Memory B cell (primary cell): Measurements from ENCODE around the gene STK11.

Experiments
- ATAC-seq: fragments of 150-1000 bp; cut with Tn5 transposase; 2 replicates; pipeline ENCODE4 v1.10.0; 2021; ENCODE audit warnings: low read depth, mild to moderate bottlenecking, moderate library complexity
- DNase-seq, 2 donors: peaks; one replicate each; pipeline ENCODE4 v3.0.0; 2022; ENCODE audit warnings: low spot score in 2 of 2
- H3K27ac Mint-ChIP-seq: one replicate; pipeline ENCODE4 v1.8.0; 2022; ENCODE audit warnings: mild to moderate bottlenecking, moderate library complexity, mixed read lengths
- H3K27me3 Mint-ChIP-seq: one replicate; pipeline ENCODE4 v1.8.0; 2022; ENCODE audit warnings: mixed read lengths
- H3K36me3 Mint-ChIP-seq: one replicate; pipeline ENCODE4 v1.8.0; 2022; ENCODE audit warnings: mild to moderate bottlenecking, mixed read lengths
- H3K4me1 Mint-ChIP-seq: one replicate; pipeline ENCODE4 v1.8.0; 2022; ENCODE audit warnings: mixed read lengths
- H3K4me3 Mint-ChIP-seq: one replicate; pipeline ENCODE4 v1.8.0; 2022; ENCODE audit warnings: mild to moderate bottlenecking, moderate library complexity, mixed read lengths
- H3K9me3 Mint-ChIP-seq: one replicate; pipeline ENCODE4 v1.8.0; 2022; ENCODE audit warnings: mixed read lengths

The STK11 gene

DNA sequence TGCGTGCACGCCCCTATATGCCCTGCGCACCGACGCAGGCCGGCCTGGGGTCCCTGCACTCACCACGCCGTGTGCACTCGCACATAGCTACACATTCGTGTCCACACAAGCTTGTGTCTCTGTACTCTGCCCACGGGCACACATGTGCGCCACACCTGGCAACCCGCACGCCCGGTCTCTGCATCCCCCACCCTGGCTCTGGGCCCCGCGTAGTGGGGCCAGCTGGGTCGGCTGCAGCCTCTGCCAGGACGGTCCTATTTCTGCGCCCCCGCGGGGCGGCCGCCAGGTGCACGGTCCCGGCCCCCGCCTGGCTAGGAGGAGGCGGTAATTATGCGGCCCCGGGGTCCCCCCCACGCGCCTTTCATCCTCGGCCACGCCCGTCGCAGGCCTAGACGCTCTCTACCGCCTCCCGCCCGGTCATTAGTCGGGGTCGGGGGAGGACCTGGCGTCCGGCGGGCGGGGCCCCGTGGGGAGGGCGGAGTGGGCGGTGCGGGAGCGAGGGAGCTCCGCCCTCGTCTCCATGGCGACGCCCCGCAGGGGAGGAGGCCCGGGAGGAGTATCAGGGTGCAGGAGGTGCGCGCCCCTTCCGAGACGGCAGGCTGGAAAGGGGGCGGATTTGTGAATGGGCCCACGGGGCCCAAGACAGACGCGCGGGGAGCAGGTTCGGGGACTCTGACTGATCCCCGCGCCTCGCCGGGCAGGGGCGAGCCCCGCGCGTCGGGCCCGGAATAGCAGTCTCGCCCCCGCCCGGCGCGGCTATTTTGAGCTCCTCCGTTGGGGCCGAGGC, 60.7 kb downstream of the STK11 start:
- Mint-ChIP-seq H3K36me3 (peaks cover 16% of the 10 kb centered on the region), H3K27ac (peak overlapping the region; percentile 99), H3K4me3 (peak overlapping the region; percentile 80), H3K9me3 (no peaks in the 10 kb centered on the region), H3K4me1 (peaks cover 64% of the 10 kb centered on the region), H3K27me3 (no peaks in the 10 kb centered on the region)
- ATAC-seq (peak; percentile 38), DNase-seq (peak; percentile 93)

DNA sequence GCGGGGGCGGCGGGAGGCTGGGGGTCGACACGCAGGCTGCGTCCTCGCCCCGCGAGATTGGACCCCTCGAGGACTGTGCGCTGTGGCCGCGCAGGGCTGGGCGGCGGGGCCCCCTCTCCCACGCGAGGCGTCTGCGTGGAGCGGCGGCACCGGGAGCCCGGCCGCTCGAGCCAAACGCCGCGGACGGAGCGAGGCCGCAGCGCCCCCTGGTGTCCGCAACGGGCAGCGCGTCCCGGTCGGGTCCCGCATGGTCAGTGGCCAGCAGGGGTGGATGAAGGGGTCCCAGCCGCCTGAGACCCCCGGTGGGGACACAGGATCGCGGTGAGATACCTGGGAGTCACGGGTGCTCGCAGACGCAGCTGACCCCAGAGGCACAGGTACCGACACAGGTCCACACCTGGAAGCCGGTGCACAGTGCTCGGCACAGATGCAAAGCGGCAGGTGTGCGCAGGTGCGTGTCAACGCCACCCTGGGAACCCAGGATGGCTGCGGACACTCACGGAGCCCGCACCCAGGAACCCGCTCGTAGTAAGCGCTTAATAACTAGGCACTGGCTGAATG, 61.4 kb downstream of the STK11 start:
- Mint-ChIP-seq H3K4me3 (peak overlapping the region; percentile 80), H3K27ac (peak overlapping the region; percentile 99), H3K4me1 (peaks cover 61% of the 10 kb centered on the region), H3K9me3 (no peaks in the 10 kb centered on the region), H3K36me3 (peaks cover 22% of the 10 kb centered on the region), H3K27me3 (no peaks in the 10 kb centered on the region)
- DNase-seq: peak; percentile 86 to 96
- ATAC-seq: peak; percentile 7

DNA sequence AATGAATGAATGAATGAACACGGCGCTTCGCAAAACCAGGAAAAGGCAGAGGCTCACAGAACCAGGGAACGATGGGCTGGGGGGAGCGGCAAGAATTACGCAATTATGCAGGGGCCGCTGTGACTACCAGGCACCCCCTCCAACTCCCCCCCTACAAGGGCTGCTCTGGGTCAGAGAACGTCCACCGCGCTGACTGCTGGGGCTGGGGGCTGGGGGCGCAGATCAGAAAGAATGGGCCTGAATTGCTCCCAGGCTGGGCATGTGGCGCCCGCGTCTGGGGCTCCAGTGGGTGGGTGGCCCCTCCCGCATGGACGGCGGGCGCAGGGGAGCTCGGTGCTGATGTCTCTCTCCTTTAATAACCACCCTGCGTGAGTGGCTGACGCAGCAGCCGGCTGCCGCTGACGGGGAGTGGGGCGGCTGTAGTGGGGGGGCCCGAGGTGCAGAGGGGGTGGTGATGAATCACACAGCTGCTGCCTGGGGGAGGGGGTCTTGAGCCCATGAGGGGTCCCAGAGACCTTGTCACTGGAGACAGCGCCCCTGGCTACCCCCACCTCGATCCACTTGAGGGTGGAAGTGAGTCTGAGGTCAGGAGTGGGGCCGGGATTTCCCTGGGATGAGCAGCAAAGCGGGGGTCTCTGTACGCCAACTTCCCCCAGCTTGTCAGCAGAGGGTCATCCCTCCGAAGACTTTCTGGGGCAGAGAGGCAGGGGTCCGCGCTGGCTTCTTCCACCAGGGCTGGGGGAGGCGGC, 62.1 kb downstream of the STK11 start:
- no peaks in the 10 kb centered on the region for H3K27me3 Mint-ChIP-seq
- DNase-seq (no peak), ATAC-seq (no peak)
- peak overlapping the region; percentile 61 for H3K4me3 Mint-ChIP-seq
- H3K4me1 Mint-ChIP-seq: peaks cover 61% of the 10 kb centered on the region
- peak overlapping the region; percentile 98 for H3K27ac Mint-ChIP-seq
- no peaks in the 10 kb centered on the region for H3K9me3 Mint-ChIP-seq
- peaks cover 22% of the 10 kb centered on the region for H3K36me3 Mint-ChIP-seq

DNA sequence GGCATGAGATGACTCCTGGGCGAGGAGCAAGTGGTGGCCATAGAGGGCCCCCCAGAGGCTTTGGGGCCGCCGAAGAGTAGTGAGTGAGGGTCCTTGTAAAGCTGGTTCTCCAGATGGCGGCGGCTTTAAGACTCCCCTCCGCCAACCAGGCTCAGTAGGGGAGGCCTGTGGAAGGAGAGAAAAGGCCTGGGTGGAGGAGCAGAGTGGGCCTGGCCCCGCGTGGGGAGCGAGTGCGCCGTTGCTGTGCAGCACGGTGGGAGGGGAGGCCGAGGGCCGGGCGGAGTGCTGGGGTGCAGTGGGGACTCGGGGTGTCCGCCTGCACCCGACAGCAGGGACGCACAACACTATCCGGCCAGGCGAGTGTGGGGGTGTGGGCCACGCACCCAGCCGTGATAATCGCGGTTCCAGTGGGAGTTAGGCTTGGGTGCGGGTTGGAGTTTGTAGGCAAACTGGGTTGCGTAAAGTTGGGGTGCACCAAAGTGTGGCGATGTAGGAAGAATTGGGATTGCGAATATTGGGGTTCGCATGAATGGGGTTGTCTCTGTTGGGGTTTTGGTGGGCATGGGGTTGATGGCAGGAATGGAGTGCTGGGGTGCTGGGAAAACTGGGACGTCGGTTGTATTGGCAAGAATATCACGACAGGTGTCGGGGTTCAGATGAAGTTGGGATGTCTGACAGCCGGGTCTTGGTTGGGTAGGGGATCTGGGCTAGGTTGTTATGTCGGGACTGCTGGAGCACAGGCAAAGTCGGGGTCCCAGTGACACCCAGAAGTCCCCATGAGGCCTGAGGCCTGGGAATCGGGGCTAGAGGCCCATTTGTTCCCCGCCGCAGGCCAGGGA, 62.9 kb downstream of the STK11 start:
- DNase-seq (no peak), ATAC-seq (no peak)
- H3K9me3 Mint-ChIP-seq: no peaks in the 10 kb centered on the region
- peak overlapping the region; percentile 98 for H3K27ac Mint-ChIP-seq
- H3K27me3 Mint-ChIP-seq: no peaks in the 10 kb centered on the region
- H3K4me3 Mint-ChIP-seq: peak overlapping the region; percentile 85
- peaks cover 58% of the 10 kb centered on the region for H3K4me1 Mint-ChIP-seq
- peaks cover 26% of the 10 kb centered on the region for H3K36me3 Mint-ChIP-seq

GRCh38 chr19:1269065-1269477, 63.5 kb downstream of the STK11 start, which contains the start of gene CIRBP:
CIRBP (plus strand) TSS chr19:1269332; CDS start chr19:1270934, 1,602 bp downstream.
- H3K4me1 Mint-ChIP-seq: peaks cover 58% of the 10 kb centered on the region
- H3K27me3 Mint-ChIP-seq: no peaks in the 10 kb centered on the region
- ATAC-seq (peak; percentile 61), DNase-seq (peak; percentile 97 to 100)
- peak within 1 kb of the TSS; percentile 98 for H3K27ac Mint-ChIP-seq
- H3K4me3 Mint-ChIP-seq: peak within 1 kb of the TSS; percentile 85
- peaks cover 33% of the 10 kb centered on the region for H3K36me3 Mint-ChIP-seq
- H3K9me3 Mint-ChIP-seq: no peaks in the 10 kb centered on the region

DNA sequence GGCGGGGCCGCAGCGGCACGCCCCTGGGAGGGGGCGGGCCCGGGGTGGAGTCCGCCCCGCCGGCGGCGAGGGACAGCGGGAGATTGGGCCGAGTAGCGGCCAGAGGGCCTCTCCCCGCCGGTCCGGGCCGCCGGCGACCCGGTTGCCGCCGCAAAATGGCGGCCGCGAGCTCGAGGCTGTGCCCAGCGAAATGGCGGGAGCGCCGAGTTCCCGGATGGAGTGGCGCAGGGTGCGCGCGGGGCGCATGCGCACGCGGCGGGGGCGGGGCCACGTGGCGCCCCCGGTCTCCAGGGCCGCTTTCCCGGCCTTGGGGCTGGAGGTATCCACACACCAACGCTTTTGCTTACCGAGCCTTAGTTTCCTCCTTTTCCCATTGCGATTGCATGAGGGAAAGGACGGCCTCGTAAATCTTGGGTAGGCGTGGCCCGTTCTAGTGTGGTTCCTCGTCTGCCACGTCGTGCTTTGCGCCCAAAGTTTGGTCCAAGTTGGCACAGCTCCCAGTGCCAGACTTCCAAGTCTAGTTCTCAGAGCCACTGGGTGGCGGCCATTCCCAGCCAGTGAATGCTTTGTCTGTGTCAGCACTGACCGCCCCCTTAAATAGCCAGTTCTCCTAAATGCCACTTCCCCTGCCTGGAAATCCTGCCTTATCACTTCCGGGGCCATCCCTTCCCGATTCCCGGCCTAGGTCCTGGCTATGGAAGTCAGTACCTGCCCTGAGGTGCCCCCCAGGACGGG, 64.1 kb downstream of the STK11 start:
- H3K27ac Mint-ChIP-seq: peak overlapping the region; percentile 98
- ATAC-seq: peak; percentile 23
- peak; percentile 85 to 86 for DNase-seq
- H3K4me3 Mint-ChIP-seq: peak overlapping the region; percentile 85
- H3K4me1 Mint-ChIP-seq: peaks cover 53% of the 10 kb centered on the region
- no peaks in the 10 kb centered on the region for H3K27me3 Mint-ChIP-seq
- H3K9me3 Mint-ChIP-seq: no peaks in the 10 kb centered on the region
- H3K36me3 Mint-ChIP-seq: peaks cover 30% of the 10 kb centered on the region

DNA sequence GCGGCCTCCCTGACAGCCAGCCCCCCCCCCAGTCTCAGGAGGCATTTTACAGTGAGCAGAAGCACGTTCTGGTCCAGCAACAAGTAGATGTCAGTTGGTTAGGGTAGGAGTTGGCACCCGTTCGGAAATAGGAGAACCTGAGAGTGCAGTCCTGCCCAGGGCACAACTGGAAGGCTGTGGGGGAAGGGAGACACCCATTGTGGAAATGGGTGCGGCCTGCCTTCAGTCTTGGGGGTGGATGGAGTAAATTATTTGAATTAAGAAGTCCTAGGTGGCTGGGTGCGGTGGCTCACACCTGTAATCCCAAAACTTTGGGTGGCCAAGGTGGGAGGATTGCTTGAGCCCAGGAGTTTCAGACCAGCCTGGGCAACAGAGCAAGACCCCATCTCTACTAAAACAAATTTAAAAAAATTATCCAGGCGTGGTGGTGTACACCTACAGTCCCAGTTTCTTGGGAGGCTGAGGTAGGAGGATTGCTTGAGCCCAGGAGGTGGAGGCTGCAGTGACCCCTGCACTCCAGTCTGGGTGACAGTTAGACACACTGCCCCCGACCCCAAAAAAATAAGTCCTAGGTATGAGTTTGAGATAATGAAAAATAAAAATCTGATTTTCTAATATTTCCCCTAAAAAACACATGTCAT, 64.8 kb downstream of the STK11 start:
- no peaks in the 10 kb centered on the region for H3K27me3 Mint-ChIP-seq

DNA sequence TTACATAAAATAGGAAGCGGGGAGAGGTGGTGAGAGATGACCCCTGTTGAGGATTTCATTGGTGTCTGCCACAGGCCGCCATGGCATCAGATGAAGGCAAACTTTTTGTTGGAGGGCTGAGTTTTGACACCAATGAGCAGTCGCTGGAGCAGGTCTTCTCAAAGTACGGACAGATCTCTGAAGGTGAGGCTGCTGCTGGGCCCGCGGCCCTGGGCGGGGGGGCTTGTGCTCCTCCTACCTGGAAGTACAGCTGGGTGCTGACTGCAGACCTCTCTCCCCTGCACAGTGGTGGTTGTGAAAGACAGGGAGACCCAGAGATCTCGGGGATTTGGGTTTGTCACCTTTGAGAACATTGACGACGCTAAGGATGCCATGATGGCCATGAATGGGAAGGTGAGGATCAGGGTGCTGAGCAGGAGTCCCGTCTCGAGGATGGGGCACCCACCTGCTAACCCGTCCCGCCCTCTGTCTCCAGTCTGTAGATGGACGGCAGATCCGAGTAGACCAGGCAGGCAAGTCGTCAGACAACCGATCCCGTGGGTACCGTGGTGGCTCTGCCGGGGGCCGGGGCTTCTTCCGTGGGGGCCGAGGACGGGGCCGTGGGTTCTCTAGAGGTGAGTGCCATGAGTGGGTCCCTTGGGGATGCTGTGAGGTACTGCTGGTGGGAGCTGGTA, 65.4 kb downstream of the STK11 start:
- Mint-ChIP-seq H3K36me3 (peaks cover 31% of the 10 kb centered on the region), H3K4me3 (peak overlapping the region; percentile 85), H3K9me3 (no peaks in the 10 kb centered on the region), H3K27me3 (no peaks in the 10 kb centered on the region), H3K27ac (peak overlapping the region; percentile 90), H3K4me1 (peaks cover 42% of the 10 kb centered on the region)
- ATAC-seq: no peak
- no peak for DNase-seq

More for the DNA sequence above, 64.8 kb downstream of the STK11 start:
- peaks cover 46% of the 10 kb centered on the region for H3K4me1 Mint-ChIP-seq
- peak overlapping the region; percentile 90 for H3K27ac Mint-ChIP-seq
- no peaks in the 10 kb centered on the region for H3K9me3 Mint-ChIP-seq
- H3K4me3 Mint-ChIP-seq: peak overlapping the region; percentile 85
- ATAC-seq (no peak), DNase-seq (no peak)
- H3K36me3 Mint-ChIP-seq: peaks cover 31% of the 10 kb centered on the region

DNA sequence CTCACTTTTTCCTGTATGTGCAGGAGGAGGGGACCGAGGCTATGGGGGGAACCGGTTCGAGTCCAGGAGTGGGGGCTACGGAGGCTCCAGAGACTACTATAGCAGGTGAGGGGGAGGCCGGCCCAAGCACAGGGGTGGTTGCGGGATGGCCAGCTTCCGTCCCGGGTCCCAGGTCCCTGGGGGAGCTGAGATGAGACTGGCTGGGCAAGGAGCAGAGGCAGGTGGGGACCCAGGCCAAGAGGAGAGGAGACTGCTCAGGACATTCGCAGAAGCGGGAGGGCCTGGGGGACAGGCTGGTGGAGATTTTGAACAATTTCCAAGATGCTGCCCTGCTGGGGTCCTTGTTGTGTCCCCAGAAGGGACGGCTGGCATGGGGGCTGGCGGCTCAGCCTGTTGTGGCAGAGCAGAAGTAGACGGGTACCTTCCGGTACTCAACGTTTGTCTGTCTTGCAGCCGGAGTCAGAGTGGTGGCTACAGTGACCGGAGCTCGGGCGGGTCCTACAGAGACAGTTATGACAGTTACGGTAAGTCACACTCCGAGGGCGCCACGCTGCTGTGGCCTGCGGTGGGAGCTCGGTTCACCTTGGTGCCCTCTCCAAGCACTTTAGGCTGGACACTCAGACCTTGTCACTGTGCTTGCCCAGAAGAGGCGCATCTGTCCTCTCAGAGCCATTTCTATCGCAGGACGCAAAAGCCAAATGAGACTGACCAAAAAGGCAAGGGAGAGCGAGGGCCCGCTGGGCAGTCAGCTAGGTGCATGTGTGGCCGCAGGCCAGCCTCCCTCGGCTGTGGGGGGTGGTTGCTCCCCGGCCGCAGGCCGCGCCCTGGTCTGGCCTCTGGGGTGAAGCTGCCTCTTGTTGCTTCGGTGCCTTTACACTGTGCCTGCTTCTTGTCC, 66.2 kb downstream of the STK11 start:
- ATAC-seq (no peak), DNase-seq (no peak)
- Mint-ChIP-seq H3K4me1 (peaks cover 46% of the 10 kb centered on the region), H3K4me3 (peak overlapping the region; percentile 85), H3K27ac (peak overlapping the region; percentile 90), H3K27me3 (no peaks in the 10 kb centered on the region), H3K9me3 (no peaks in the 10 kb centered on the region), H3K36me3 (peaks cover 33% of the 10 kb centered on the region)

DNA sequence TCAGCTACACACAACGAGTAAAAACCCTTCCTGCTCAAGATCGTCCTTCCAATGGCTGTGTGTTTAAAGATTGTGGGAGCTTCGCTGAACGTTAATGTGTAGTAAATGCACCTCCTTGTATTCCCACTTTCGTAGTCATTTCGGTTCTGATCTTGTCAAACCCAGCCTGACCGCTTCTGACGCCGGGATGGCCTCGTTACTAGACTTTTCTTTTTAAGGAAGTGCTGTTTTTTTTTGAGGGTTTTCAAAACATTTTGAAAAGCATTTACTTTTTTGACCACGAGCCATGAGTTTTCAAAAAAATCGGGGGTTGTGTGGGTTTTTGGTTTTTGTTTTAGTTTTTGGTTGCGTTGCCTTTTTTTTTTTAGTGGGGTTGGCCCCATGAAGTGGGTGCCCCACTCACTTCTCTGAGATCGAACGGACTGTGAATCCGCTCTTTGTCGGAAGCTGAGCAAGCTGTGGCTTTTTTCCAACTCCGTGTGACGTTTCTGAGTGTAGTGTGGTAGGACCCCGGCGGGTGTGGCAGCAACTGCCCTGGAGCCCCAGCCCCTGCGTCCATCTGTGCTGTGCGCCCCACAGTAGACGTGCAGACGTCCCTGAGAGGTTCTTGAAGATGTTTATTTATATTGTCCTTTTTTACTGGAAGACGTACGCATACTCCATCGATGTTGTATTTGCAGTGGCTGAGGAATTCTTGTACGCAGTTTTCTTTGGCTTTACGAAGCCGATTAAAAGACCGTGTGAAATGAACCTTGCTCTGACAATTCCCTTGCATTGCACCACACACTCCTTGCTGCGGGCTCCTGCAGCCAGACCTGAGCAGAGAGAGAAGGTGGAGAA, 67.1 kb downstream of the STK11 start:
- Mint-ChIP-seq H3K9me3 (no peaks in the 10 kb centered on the region), H3K4me1 (peaks cover 43% of the 10 kb centered on the region), H3K27ac (peak overlapping the region; percentile 53), H3K27me3 (no peaks in the 10 kb centered on the region), H3K4me3 (peak overlapping the region; percentile 32), H3K36me3 (peaks cover 34% of the 10 kb centered on the region)
- DNase-seq (no peak), ATAC-seq (no peak)
